Thyroid gland (tissue), 4 donors: ENCODE results near the gene GMCL2. TPM values are rescaled to one million over a fixed set of nuclear protein-coding genes. Genes with fewer than 3 reads are reported as not detected.

Experiments
- DNase-seq, 2 donors: peaks; one replicate each; pipeline ENCODE4 v3.0.0-alpha.2; 2019
- H3K27ac ChIP-seq, 3 donors: fragments of 200-600 bp; sonication (generic); 1 replicate in 2 of 3; 2 replicates in 1 of 3; pipeline ENCODE4 v1.5.1; 2016 to 2019; ENCODE audit warnings: mild to moderate bottlenecking in 1 of 3, moderate library complexity in 1 of 3
- H3K27me3 ChIP-seq: fragments of 200-600 bp; sonication (generic); one replicate; pipeline ENCODE4 v1.5.1; 2019
- H3K36me3 ChIP-seq, 2 donors: fragments of 200-600 bp; sonication (generic); one replicate each; pipeline ENCODE4 v1.5.1; 2016 to 2019
- H3K4me1 ChIP-seq, 2 donors: fragments of 200-600 bp; sonication (generic); one replicate each; pipeline ENCODE4 v1.5.1; 2017 to 2019
- H3K4me3 ChIP-seq, 3 donors: fragments of 200-600 bp; sonication (generic); replicated peaks in 1 of 3; 1 replicate in 2 of 3; 2 replicates in 1 of 3; pipeline ENCODE4 v1.5.1; 2016; ENCODE audit warnings: mild to moderate bottlenecking in 1 of 3
- H3K9me3 ChIP-seq: fragments of 200-600 bp; sonication (generic); one replicate; pipeline ENCODE4 v1.5.1; 2017
- CTCF ChIP-seq, 6 experiments: fragments of 200-600 bp in 3 of 6; fragments of 450-650 bp in 3 of 6; sonication (generic) in 3 of 6; IDR thresholded peaks; one replicate each; pipeline ENCODE4 v1.5.1; 2016 to 2019; ENCODE audit warnings: antibody characterized with exemption in 6 of 6, mild to moderate bottlenecking in 2 of 6, inconsistent platforms in 1 of 6, moderate library complexity in 1 of 6
- POLR2A ChIP-seq, 2 donors: fragments of 450-650 bp; IDR thresholded peaks; one replicate each; pipeline ENCODE4 v1.6.1; 2017; ENCODE audit warnings: antibody characterized with exemption in 2 of 2, mild to moderate bottlenecking in 2 of 2, moderate library complexity in 1 of 2
- WGBS, 2 donors: methylation state at CpG; one replicate each; pipeline ENCODE4 v1.1.5; 2017; 5-methylcytosine and 5-hydroxymethylcytosine counted together
- intact Hi-C: fragments of 100-400 bp; cut with DNase I; formaldehyde crosslinking; loops from one replicate; pipeline ENCODE4 v1.15.1; 2023
- total RNA-seq, 4 donors: library from RNA; depleted of rRNA; stranded (reverse); fragments of >200 nt; gene quantifications; one replicate each; pipeline ENCODE4 v1.2.3, GENCODE V29; 2016

The GMCL2 gene
- total RNA-seq, 4 donors from 2014 or later: not detected

DNA sequence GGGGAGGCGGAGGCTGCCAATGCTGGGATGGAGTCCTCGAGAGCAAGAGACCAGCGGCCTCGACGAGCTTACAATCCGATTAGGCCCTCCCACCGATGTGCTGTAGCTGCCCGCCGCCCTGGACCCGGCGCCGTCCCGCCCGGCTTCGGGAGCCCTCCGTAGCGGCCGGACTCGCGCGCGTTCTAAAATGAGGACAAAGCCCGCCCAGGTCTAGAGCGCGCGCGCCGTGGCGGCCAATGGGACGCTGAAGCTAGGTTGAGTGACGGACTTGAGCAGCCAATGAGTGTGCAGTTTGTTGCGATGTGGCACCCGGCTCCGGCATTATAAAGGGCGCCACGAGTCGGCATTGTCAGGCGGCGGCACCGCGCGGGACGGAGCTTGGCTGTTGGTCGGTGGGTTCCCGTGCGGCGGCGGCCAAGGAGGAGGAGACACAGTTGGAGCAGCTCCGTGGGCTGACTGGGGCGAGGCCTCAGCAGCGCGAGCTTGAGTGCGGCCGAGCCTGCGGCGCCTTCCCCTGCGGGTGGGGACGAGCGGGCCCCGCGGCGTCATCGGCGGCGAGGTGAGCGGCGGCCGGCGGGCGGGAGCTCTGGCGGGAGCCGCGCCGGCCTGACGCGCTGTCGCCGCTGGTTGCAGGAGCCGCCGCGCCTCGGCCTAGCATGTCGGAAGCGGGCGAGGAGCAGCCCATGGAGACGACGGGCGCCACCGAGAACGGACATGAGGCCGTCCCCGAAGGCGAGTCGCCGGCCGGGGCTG lies 17.2 kb upstream of the GMCL2 start, which contains the start of gene HNRNPAB:
Gene HNRNPAB (plus strand): TSS at position 352 of the 753 bp plus-strand sequence. CDS start 305 bp downstream, at position 657.
- Histone ChIP-seq H3K4me1 (peaks cover 21 to 26% of the 10 kb centered on the region in 2 donors), H3K27me3 (no peaks in the 10 kb centered on the region), H3K27ac (peak within 1 kb of the TSS; percentile 50 to 86 (median 63)), H3K9me3 (no peaks in the 10 kb centered on the region), H3K36me3 (peaks cover 20 to 23% of the 10 kb centered on the region in 2 donors), H3K4me3 (peak within 1 kb of the TSS; percentile 78 to 99 (median 94))
- intact Hi-C loops: no loop called here
- peak; percentile 97 to 100 for TF ChIP-seq POLR2A (IDR thresholded peaks at IDR 0.05)
- TF ChIP-seq CTCF (IDR thresholded peaks at IDR 0.05): no peak
- 0% methylated on average over 24 of the region's 96 CpGs; no CpG with 5 or more reads in 1 of the 2 donors for WGBS, 2 donors
- DNase-seq: peak; percentile 94

DNA sequence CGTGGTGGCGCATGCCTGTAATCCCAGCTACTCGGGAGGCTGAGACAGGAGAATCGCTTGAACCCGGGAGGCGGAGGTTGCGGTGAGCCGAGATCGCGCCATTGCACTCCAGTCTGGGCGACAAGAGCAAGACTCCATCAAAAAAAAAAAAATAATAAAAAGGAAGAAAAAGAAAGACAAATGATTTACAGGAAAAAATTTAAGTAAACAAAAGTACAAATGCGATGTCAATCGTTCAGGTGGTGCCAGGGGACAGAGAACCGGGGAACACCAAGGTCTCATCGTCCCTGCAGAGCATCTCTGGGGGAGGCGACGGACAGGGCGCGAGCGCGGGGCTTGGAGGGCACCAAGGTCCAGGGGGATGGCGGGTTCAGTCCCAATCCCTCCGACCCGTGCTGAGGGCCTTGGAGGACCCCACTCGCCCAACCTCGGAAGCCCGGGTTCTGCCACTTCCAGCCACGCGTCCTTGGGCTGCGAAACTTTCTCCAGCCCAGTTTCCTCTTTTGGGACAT lies 16.6 kb upstream of the GMCL2 start:
- intact Hi-C loops: no loop called here
- Histone ChIP-seq H3K27me3 (no peaks in the 10 kb centered on the region), H3K9me3 (no peaks in the 10 kb centered on the region), H3K4me1 (peaks cover 21 to 26% of the 10 kb centered on the region in 2 donors), H3K27ac (peak overlapping the region in 1 of 3 donors; percentile 86), H3K36me3 (peaks cover 13 to 16% of the 10 kb centered on the region in 2 donors), H3K4me3 (peak overlapping the region; percentile 47 to 99 (median 94))
- no peak for DNase-seq
- 30 to 41% methylated on average over 23 to 25 of the region's 30 CpGs for WGBS, 2 donors
- TF ChIP-seq POLR2A (IDR thresholded peaks at IDR 0.05) (no peak), CTCF (IDR thresholded peaks at IDR 0.05) (no peak)

DNA sequence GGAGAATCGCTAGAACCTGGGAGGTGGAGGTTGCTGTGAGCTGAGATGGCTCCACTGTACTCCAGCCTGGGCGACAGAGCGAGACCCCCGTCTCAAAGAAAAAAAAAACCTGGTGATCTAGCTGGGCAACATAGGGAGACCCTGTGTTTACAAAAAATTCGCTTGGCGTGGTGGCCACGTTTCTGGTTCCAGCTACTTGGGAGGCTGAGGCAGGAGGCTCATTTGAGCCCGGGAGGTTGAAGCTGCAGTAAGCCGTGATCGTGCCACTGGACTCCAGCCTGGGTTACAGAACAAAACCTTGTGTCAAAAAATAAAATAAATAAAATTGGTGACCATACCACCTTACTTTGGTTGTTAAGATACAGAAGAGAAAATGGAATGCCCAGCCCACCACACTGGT lies 15.4 kb upstream of the GMCL2 start:
- Histone ChIP-seq H3K27ac (no peak overlapping the region), H3K36me3 (peaks cover 1 to 5% of the 10 kb centered on the region in 2 donors), H3K9me3 (no peaks in the 10 kb centered on the region), H3K4me1 (peaks cover 20 to 21% of the 10 kb centered on the region in 2 donors), H3K27me3 (no peaks in the 10 kb centered on the region), H3K4me3 (no peak overlapping the region)
- no peak for DNase-seq
- intact Hi-C loops: no loop called here
- 97% methylated on average over 10 of the region's 10 CpGs for WGBS, 2 donors
- TF ChIP-seq CTCF (IDR thresholded peaks at IDR 0.05) (no peak), POLR2A (IDR thresholded peaks at IDR 0.05) (no peak)

- H3K4me1 ChIP-seq: peaks cover 14 to 16% of the 10 kb centered on the region in 2 donors
- 41 to 57% methylated on average over 2 of the region's 2 CpGs for WGBS, 2 donors
- H3K27me3 ChIP-seq: no peaks in the 10 kb centered on the region
- no peak overlapping the region for H3K4me3 ChIP-seq
- intact Hi-C loops: no loop called here
- H3K9me3 ChIP-seq: no peaks in the 10 kb centered on the region
- no peaks in the 10 kb centered on the region for H3K36me3 ChIP-seq
- no peak for TF ChIP-seq CTCF (IDR thresholded peaks at IDR 0.05)
- H3K27ac ChIP-seq: no peak overlapping the region
- no peak for DNase-seq
Observed at GRCh38 chr5:178201927-178202235, 14.7 kb upstream of the GMCL2 start.

DNA sequence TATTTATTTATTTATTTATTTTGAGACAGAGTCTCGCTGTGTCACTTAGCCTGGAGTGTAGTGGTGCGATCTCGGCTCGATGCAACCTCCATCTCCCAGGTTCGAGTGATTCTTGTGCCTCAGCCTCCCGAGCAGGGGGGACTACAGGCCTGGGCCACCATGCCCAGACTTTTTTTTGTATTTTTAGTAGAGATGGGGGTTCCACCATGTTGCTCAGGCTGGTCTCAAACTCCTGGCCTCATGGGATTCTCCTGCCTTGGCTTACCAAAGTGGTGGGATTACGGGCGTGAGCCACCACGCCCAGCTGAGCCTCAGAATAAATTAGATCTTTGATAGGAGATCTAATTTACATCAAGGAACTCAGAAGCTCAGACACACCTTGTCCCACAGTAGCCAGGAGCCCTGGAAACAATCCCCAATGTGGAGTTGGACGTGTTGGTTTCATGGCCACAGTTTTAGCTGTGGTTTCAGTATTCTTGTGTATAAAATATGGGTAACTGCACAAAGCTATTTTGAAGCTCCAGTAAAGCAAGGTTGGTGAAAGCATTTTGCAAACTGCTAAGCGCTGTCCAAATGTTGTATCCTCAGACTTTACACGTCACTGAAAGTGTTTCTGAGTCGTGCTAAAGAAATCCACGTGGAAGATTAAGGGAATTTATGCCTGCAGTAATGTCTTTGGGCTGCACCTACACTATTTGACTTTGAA lies 14.2 kb upstream of the GMCL2 start:
- Histone ChIP-seq H3K27me3 (no peaks in the 10 kb centered on the region), H3K36me3 (no peaks in the 10 kb centered on the region), H3K27ac (no peak overlapping the region), H3K4me3 (no peak overlapping the region), H3K9me3 (no peaks in the 10 kb centered on the region), H3K4me1 (peaks cover 9 to 11% of the 10 kb centered on the region in 2 donors)
- 83 to 91% methylated on average over 14 of the region's 14 CpGs for WGBS, 2 donors
- intact Hi-C loops: no loop called here
- no peak for TF ChIP-seq CTCF (IDR thresholded peaks at IDR 0.05)
- TF ChIP-seq POLR2A (IDR thresholded peaks at IDR 0.05): no peak
- no peak for DNase-seq
